GM12878 (cell line): Measurements from ENCODE around the gene CTSF. TPM values are rescaled to one million over a fixed set of nuclear protein-coding genes. Genes with fewer than 3 reads are reported as not detected.
A peak's percentile ranks its signal among the peaks of the same experiment; 100 is the strongest.

Experiments used
- CHD1 ChIP-seq: IDR thresholded peaks from 2 replicates; pipeline ENCODE4 v1.6.1; 2012; ENCODE audit warnings: low read depth, low read length, improper control_type of control experiment
- CHD2 ChIP-seq: IDR thresholded peaks from 2 replicates; pipeline ENCODE4 v1.6.1; 2011; ENCODE audit warnings: low read depth, low read length, improper control_type of control experiment, borderline replicate concordance
- EED ChIP-seq: sonication (generic); IDR thresholded peaks from 2 replicates; pipeline ENCODE4 v1.6.1; 2016; ENCODE audit warnings: antibody characterized with exemption, low read depth
- EZH2 ChIP-seq: IDR thresholded peaks from 2 replicates; pipeline ENCODE4 v1.6.1; 2012; ENCODE audit warnings: low read depth, mild to moderate bottlenecking, control low read depth, inconsistent platforms, low read length, borderline replicate concordance; ENCODE audit not compliant: control insufficient read depth
- FOXK2 ChIP-seq: fragments of 450-650 bp; IDR thresholded peaks from 2 replicates; pipeline ENCODE4 v1.6.1; 2017; ENCODE audit warnings: mild to moderate bottlenecking, moderate library complexity
- GATAD2B ChIP-seq: fragments of 450-650 bp; conservative IDR thresholded peaks from 2 replicates; pipeline ENCODE4 v1.6.1; 2017; ENCODE audit warnings: low read depth, mild to moderate bottlenecking, moderate library complexity
- NFIC ChIP-seq: IDR thresholded peaks from 2 replicates; pipeline ENCODE4 v1.6.1; 2012; ENCODE audit warnings: low read depth, mild to moderate bottlenecking, inconsistent platforms, low read length, moderate library complexity
- NFXL1 ChIP-seq: fragments of 450-650 bp; IDR thresholded peaks from 2 replicates; pipeline ENCODE4 v1.6.1; 2017; ENCODE audit warnings: antibody characterized with exemption, mild to moderate bottlenecking, borderline replicate concordance
- NR2C1 ChIP-seq: fragments of 450-650 bp; IDR thresholded peaks from 2 replicates; pipeline ENCODE4 v1.6.1; 2017; ENCODE audit warnings: antibody characterized with exemption, mild to moderate bottlenecking, moderate library complexity
- NR2F1 ChIP-seq: fragments of 450-650 bp; conservative IDR thresholded peaks from 2 replicates; pipeline ENCODE4 v1.6.1; 2017; ENCODE audit warnings: mild to moderate bottlenecking
- PAX8 ChIP-seq: fragments of 450-650 bp; IDR thresholded peaks from 2 replicates; pipeline ENCODE4 v1.6.1; 2017; ENCODE audit warnings: mild to moderate bottlenecking, moderate library complexity
- RUNX3 ChIP-seq: IDR thresholded peaks from 2 replicates; pipeline ENCODE4 v1.6.1; 2012; ENCODE audit warnings: low read length, inconsistent platforms
- SREBF1 ChIP-seq: IDR thresholded peaks from 2 replicates; pipeline ENCODE4 v1.6.1; 2012; ENCODE audit warnings: mild to moderate bottlenecking, low read length
- SREBF2 ChIP-seq: IDR thresholded peaks from 2 replicates; pipeline ENCODE4 v1.6.1; 2012; ENCODE audit warnings: mild to moderate bottlenecking, low read length
- YBX1 ChIP-seq: fragments of 450-650 bp; IDR thresholded peaks from 2 replicates; pipeline ENCODE4 v1.6.1; 2016; ENCODE audit warnings: antibody characterized with exemption
- ZNF274 ChIP-seq: IDR thresholded peaks from one replicate; pipeline ENCODE4 v1.8.0; 2011; ENCODE audit not compliant: insufficient read length, insufficient read depth
- ZNF384 ChIP-seq: IDR thresholded peaks from 2 replicates; pipeline ENCODE4 v1.6.1; 2012; ENCODE audit warnings: low read depth, mild to moderate bottlenecking, low read length, improper control_type of control experiment, borderline replicate concordance
- polyA plus RNA-seq, 11 experiments: library from polyadenylated mRNA; depleted of rRNA in 4 of 11; unstranded in 6 of 11; stranded (reverse) in 5 of 11; fragments of >200 nt; fragmentation: Nextera tagmentation in 4 of 11; fragmentation: Illumina TruSeq in 1 of 11; extraction: Ambion mirVana in 4 of 11; extraction: Trizol in 1 of 11; gene quantifications; 1 replicate in 1 of 11; 2 replicates in 10 of 11; pipeline versions ENCODE4 v1.2.1 to v1.2.3, GENCODE V29; 2011 to 2016; ENCODE audit warnings: inconsistent platforms in 2 of 11, missing spikeins in 2 of 11, low read depth in 1 of 11
- total RNA-seq, 4 experiments: library from RNA; depleted of rRNA in 3 of 4; stranded (reverse); fragments of >200 nt in 3 of 4; fragmentation: Illumina TruSeq in 1 of 4; extraction: Trizol in 1 of 4; gene quantifications; 2 replicates each; pipeline versions ENCODE4 v1.2.1 to v1.2.3, GENCODE V29; 2013 to 2021
- TF ChIP-seq, protein P1 (sequence below): fragments of 450-650 bp; IDR thresholded peaks from 2 replicates; pipeline ENCODE4 v1.6.1; 2017; ENCODE audit warnings: mild to moderate bottlenecking, moderate library complexity
- TF ChIP-seq, protein P2 (sequence below): IDR thresholded peaks from 2 replicates; pipeline ENCODE4 v1.6.1; 2011; ENCODE audit warnings: borderline replicate concordance, low read depth, mild to moderate bottlenecking, moderate library complexity, low read length; ENCODE audit not compliant: insufficient read depth, poor library complexity, severe bottlenecking
- TF ChIP-seq, protein P3 (sequence below): IDR thresholded peaks from 2 replicates; pipeline ENCODE4 v1.6.1; 2011; ENCODE audit warnings: borderline replicate concordance, low read depth, mild to moderate bottlenecking, moderate library complexity, mixed read lengths, low read length; ENCODE audit not compliant: insufficient read depth; ENCODE audit errors: extremely low read length
- TF ChIP-seq, protein P4 (sequence below): fragments of 450-650 bp; IDR thresholded peaks from 2 replicates; pipeline ENCODE4 v1.6.1; 2018; ENCODE audit warnings: mild to moderate bottlenecking, low read depth, moderate library complexity; ENCODE audit not compliant: partially characterized antibody

Gene CTSF
- total and polyA plus RNA-seq, 10 of the 15 experiments (the other 5 are each of a cell fraction or from before 2014, with no cell fraction given): 0.11 to 0.41 (median 0.26) TPM; not detected in 4

- TF ChIP-seq, protein P1, sequence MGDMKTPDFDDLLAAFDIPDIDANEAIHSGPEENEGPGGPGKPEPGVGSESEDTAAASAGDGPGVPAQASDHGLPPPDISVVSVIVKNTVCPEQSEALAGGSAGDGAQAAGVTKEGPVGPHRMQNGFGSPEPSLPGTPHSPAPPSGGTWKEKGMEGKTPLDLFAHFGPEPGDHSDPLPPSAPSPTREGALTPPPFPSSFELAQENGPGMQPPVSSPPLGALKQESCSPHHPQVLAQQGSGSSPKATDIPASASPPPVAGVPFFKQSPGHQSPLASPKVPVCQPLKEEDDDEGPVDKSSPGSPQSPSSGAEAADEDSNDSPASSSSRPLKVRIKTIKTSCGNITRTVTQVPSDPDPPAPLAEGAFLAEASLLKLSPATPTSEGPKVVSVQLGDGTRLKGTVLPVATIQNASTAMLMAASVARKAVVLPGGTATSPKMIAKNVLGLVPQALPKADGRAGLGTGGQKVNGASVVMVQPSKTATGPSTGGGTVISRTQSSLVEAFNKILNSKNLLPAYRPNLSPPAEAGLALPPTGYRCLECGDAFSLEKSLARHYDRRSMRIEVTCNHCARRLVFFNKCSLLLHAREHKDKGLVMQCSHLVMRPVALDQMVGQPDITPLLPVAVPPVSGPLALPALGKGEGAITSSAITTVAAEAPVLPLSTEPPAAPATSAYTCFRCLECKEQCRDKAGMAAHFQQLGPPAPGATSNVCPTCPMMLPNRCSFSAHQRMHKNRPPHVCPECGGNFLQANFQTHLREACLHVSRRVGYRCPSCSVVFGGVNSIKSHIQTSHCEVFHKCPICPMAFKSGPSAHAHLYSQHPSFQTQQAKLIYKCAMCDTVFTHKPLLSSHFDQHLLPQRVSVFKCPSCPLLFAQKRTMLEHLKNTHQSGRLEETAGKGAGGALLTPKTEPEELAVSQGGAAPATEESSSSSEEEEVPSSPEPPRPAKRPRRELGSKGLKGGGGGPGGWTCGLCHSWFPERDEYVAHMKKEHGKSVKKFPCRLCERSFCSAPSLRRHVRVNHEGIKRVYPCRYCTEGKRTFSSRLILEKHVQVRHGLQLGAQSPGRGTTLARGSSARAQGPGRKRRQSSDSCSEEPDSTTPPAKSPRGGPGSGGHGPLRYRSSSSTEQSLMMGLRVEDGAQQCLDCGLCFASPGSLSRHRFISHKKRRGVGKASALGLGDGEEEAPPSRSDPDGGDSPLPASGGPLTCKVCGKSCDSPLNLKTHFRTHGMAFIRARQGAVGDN: peak; percentile 29; the same call in 1 of the 2 replicates
- TF ChIP-seq NR2C1 (no peak), SREBF1 (no peak), GATAD2B (peak; percentile 98), ZNF384 (no peak), NR2F1 (no peak), EZH2 (no peak), RUNX3 (no peak), EED (no peak), ZNF274 (no peak), NFXL1 (0 out of 2 replicates have a peak, but pooled peaks have one; percentile 76), NFIC (no peak), CHD1 (no peak), PAX8 (no peak), SREBF2 (no peak), CHD2 (peak; percentile 85), FOXK2 (no peak), YBX1 (no peak)
- TF ChIP-seq, protein P2, sequence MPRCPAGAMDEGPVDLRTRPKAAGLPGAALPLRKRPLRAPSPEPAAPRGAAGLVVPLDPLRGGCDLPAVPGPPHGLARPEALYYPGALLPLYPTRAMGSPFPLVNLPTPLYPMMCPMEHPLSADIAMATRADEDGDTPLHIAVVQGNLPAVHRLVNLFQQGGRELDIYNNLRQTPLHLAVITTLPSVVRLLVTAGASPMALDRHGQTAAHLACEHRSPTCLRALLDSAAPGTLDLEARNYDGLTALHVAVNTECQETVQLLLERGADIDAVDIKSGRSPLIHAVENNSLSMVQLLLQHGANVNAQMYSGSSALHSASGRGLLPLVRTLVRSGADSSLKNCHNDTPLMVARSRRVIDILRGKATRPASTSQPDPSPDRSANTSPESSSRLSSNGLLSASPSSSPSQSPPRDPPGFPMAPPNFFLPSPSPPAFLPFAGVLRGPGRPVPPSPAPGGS: no peak
- TF ChIP-seq, protein P3, sequence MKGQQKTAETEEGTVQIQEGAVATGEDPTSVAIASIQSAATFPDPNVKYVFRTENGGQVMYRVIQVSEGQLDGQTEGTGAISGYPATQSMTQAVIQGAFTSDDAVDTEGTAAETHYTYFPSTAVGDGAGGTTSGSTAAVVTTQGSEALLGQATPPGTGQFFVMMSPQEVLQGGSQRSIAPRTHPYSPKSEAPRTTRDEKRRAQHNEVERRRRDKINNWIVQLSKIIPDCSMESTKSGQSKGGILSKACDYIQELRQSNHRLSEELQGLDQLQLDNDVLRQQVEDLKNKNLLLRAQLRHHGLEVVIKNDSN: no peak
- TF ChIP-seq, protein P4, sequence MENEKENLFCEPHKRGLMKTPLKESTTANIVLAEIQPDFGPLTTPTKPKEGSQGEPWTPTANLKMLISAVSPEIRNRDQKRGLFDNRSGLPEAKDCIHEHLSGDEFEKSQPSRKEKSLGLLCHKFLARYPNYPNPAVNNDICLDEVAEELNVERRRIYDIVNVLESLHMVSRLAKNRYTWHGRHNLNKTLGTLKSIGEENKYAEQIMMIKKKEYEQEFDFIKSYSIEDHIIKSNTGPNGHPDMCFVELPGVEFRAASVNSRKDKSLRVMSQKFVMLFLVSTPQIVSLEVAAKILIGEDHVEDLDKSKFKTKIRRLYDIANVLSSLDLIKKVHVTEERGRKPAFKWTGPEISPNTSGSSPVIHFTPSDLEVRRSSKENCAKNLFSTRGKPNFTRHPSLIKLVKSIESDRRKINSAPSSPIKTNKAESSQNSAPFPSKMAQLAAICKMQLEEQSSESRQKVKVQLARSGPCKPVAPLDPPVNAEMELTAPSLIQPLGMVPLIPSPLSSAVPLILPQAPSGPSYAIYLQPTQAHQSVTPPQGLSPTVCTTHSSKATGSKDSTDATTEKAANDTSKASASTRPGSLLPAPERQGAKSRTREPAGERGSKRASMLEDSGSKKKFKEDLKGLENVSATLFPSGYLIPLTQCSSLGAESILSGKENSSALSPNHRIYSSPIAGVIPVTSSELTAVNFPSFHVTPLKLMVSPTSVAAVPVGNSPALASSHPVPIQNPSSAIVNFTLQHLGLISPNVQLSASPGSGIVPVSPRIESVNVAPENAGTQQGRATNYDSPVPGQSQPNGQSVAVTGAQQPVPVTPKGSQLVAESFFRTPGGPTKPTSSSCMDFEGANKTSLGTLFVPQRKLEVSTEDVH: no peak
Observed at GRCh38 chr11:66545701-66546367, 22.6 kb downstream of the CTSF start, which contains the start of gene ZDHHC24 (continued).
